GM12878 (cell line): ENCODE results near the gene CACNA2D1. TPM values are rescaled to one million over a fixed set of nuclear protein-coding genes. Genes with fewer than 3 reads are reported as not detected.
A peak's percentile ranks its signal among the peaks of the same experiment; 100 is the strongest.

Source experiments
- BACH1 ChIP-seq: fragments of 450-650 bp; IDR thresholded peaks from 2 replicates; pipeline ENCODE4 v1.6.1; 2017; ENCODE audit warnings: mild to moderate bottlenecking, borderline replicate concordance
- E2F8 ChIP-seq: fragments of 450-650 bp; IDR thresholded peaks from 2 replicates; pipeline ENCODE4 v1.6.1; 2018; ENCODE audit warnings: mild to moderate bottlenecking, low read depth, moderate library complexity; ENCODE audit not compliant: partially characterized antibody
- EED ChIP-seq: sonication (generic); IDR thresholded peaks from 2 replicates; pipeline ENCODE4 v1.6.1; 2016; ENCODE audit warnings: antibody characterized with exemption, low read depth
- ELK1 ChIP-seq: IDR thresholded peaks from 2 replicates; pipeline ENCODE4 v1.6.1; 2012; ENCODE audit warnings: low read depth, low read length, improper control_type of control experiment
- FOXM1 ChIP-seq: IDR thresholded peaks from 2 replicates; pipeline ENCODE4 v1.6.1; 2012; ENCODE audit warnings: low read depth, mild to moderate bottlenecking, inconsistent platforms, low read length, moderate library complexity
- HCFC1 ChIP-seq: fragments of 150-350 bp; IDR thresholded peaks from 2 replicates; pipeline ENCODE4 v1.6.1; 2014; ENCODE audit warnings: low read length
- IKZF2 ChIP-seq, 2 experiments: fragments of 450-650 bp; IDR thresholded peaks; 2 replicates each; pipeline ENCODE4 v1.6.1; 2017; ENCODE audit warnings: mild to moderate bottlenecking in 2 of 2, moderate library complexity in 2 of 2
- JUNB ChIP-seq: IDR thresholded peaks from 2 replicates; pipeline ENCODE4 v1.6.1; 2016; ENCODE audit warnings: antibody characterized with exemption, mild to moderate bottlenecking
- LARP7 ChIP-seq: fragments of 450-650 bp; IDR thresholded peaks from 2 replicates; pipeline ENCODE4 v1.6.1; 2017; ENCODE audit warnings: mild to moderate bottlenecking
- MAX ChIP-seq: IDR thresholded peaks from 2 replicates; pipeline ENCODE4 v1.6.1; 2012; ENCODE audit warnings: low read depth, low read length, improper control_type of control experiment
- PAX5 ChIP-seq: IDR thresholded peaks from 2 replicates; pipeline ENCODE4 v1.6.1; 2011; ENCODE audit warnings: low read depth, low read length, borderline replicate concordance
- RAD21 ChIP-seq: IDR thresholded peaks from 2 replicates; pipeline ENCODE4 v1.6.1; 2011; ENCODE audit warnings: mild to moderate bottlenecking, low read depth, low read length, moderate library complexity; ENCODE audit not compliant: insufficient read depth
- RCOR1 ChIP-seq: conservative IDR thresholded peaks from 2 replicates; pipeline ENCODE4 v1.6.1; 2012; ENCODE audit warnings: low read depth, low read length, improper control_type of control experiment
- RELB ChIP-seq: fragments of 450-650 bp; IDR thresholded peaks from 2 replicates; pipeline ENCODE4 v1.6.1; 2017; ENCODE audit warnings: low read depth, mild to moderate bottlenecking, moderate library complexity
- REST ChIP-seq: IDR thresholded peaks from 2 replicates; pipeline ENCODE4 v1.6.1; 2012; ENCODE audit warnings: mild to moderate bottlenecking, low read depth, low read length
- SIX5 ChIP-seq: IDR thresholded peaks from 2 replicates; pipeline ENCODE4 v1.6.1; 2011; ENCODE audit warnings: mild to moderate bottlenecking, low read depth, low read length, moderate library complexity; ENCODE audit not compliant: severe bottlenecking
- SREBF1 ChIP-seq: IDR thresholded peaks from 2 replicates; pipeline ENCODE4 v1.6.1; 2012; ENCODE audit warnings: mild to moderate bottlenecking, low read length
- STAT1 ChIP-seq: fragments of 450-650 bp; conservative IDR thresholded peaks from 2 replicates; pipeline ENCODE4 v1.6.1; 2014; ENCODE audit warnings: antibody characterized with exemption, mild to moderate bottlenecking
- TAF1 ChIP-seq: IDR thresholded peaks from 2 replicates; pipeline ENCODE4 v1.6.1; 2011; ENCODE audit warnings: mild to moderate bottlenecking, low read depth, low read length, borderline replicate concordance
- YBX1 ChIP-seq: fragments of 450-650 bp; IDR thresholded peaks from 2 replicates; pipeline ENCODE4 v1.6.1; 2016; ENCODE audit warnings: antibody characterized with exemption
- ZNF24 ChIP-seq: fragments of 450-650 bp; IDR thresholded peaks from 2 replicates; pipeline ENCODE4 v1.6.1; 2017; ENCODE audit warnings: antibody characterized with exemption, mild to moderate bottlenecking
- ZNF384 ChIP-seq: IDR thresholded peaks from 2 replicates; pipeline ENCODE4 v1.6.1; 2012; ENCODE audit warnings: low read depth, mild to moderate bottlenecking, low read length, improper control_type of control experiment, borderline replicate concordance
- ZZZ3 ChIP-seq: IDR thresholded peaks from 2 replicates; pipeline ENCODE4 v1.6.1; 2011; ENCODE audit warnings: low read depth; ENCODE audit not compliant: control insufficient read depth, insufficient read length
- polyA plus RNA-seq, 11 experiments: library from polyadenylated mRNA; depleted of rRNA in 4 of 11; unstranded in 6 of 11; stranded (reverse) in 5 of 11; fragments of >200 nt; fragmentation: Nextera tagmentation in 4 of 11; fragmentation: Illumina TruSeq in 1 of 11; extraction: Ambion mirVana in 4 of 11; extraction: Trizol in 1 of 11; gene quantifications; 1 replicate in 1 of 11; 2 replicates in 10 of 11; pipeline versions ENCODE4 v1.2.1 to v1.2.3, GENCODE V29; 2011 to 2016; ENCODE audit warnings: inconsistent platforms in 2 of 11, missing spikeins in 2 of 11, low read depth in 1 of 11
- total RNA-seq, 4 experiments: library from RNA; depleted of rRNA in 3 of 4; stranded (reverse); fragments of >200 nt in 3 of 4; fragmentation: Illumina TruSeq in 1 of 4; extraction: Trizol in 1 of 4; gene quantifications; 2 replicates each; pipeline versions ENCODE4 v1.2.1 to v1.2.3, GENCODE V29; 2013 to 2021

Gene CACNA2D1
- total and polyA plus RNA-seq, 10 of the 15 experiments (the other 5 are each of a cell fraction or from before 2014, with no cell fraction given), result 0.14 to 14.8 (median 0.97) TPM

- TF ChIP-seq RELB (peak; percentile 89), BACH1 (peak; percentile 76; the same call in 1 of the 2 replicates), EED (peak; percentile 70; the same call in 1 of the 2 replicates), ELK1 (no peak), RAD21 (no peak), PAX5 (no peak), SREBF1 (no peak), IKZF2 (IDR thresholded peaks at IDR 0.05) (peak; percentile 75 to 90), STAT1 (no peak), JUNB (peak; percentile 94), ZNF24 (peak; percentile 51), ZNF384 (no peak), SIX5 (no peak), ZZZ3 (no peak), REST (no peak), YBX1 (no peak), HCFC1 (no peak), MAX (no peak), TAF1 (no peak), RCOR1 (no peak), E2F8 (no peak), FOXM1 (peak; percentile 85; the same call in 1 of the 2 replicates), LARP7 (no peak)
These were observed 59.5 kb downstream of the CACNA2D1 start (continued) for GRCh38 chr7:82384051-82384464.
